Activated CD4-positive, alpha-beta T cell treated with anti-CD3 and anti-CD28 coated beads for 4 hours (primary cell): ENCODE data around the gene FRMD4A.
"Not testable (repeated sequence)": the region's sequence is repeated elsewhere in the genome, so short reads cannot be mapped to it uniquely, and the experiment has no call there.

ENCODE experiments used
- DNase-seq, 2 donors: peaks; one replicate each; pipeline ENCODE4 v3.0.0-alpha.2; 2020

Gene FRMD4A

GRCh38 chr10:14089556-14090292 lies 241.0 kb downstream of the FRMD4A start:
- no peak for DNase-seq

DNA sequence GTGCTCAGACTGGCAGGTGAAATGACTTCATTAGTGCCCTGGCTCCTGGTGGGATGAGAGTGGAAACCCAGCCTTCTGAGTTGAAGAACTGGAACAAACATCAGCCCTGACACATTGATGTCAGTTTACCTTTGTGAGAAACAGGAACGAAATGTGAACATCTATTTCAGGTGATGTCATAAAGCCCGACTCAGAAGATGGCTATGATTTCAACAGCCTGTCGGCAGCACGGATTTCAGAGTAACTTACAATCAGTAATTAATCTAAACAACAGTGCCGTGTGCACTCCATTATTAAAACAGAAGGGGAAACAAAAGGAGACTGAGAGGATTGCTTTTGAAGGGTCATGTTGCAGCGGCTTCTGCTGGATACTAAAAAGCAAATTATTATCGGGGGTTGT lies 243.2 kb downstream of the FRMD4A start:
- no peak for DNase-seq

DNA sequence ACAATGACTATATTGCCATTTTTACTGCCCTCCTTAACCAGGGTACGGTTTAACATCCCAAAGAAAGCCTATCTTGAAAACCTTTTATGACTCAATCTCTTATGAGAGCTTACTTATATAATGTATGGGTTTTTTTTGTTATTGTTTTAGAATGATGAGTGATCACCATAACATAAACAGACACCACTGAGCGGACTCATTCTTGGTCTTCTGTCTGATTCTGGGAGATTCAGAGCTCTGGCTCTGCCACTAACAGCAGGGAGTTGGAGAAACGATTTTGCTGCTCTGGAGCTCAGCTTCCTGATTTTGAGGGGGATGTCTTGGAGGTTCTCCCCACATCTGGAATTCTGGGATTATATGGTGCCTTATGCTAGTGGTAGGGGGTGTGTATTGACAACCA lies 244.1 kb downstream of the FRMD4A start:
- DNase-seq: no peak

GRCh38 chr10:14084875-14085274 lies 245.8 kb downstream of the FRMD4A start:
- no peak for DNase-seq

DNA sequence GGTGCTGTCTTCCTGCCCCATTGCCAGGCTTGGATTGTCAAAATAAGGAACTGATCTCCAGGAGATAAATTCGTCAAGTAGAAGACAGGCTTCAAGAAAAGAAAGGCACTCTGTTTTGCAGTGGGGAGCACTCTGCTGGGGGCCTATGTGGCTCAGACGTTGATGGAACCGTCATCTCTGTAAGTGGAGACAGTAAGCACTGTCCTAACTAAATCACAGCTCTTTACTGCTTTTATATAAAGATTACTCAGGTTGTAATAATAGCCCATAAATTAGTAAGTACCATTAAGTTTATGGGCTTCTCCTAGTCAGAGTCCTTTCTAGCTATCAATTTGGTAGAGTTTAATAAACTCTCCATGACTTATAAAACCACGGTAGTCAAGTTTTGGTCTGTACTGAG lies 249.9 kb downstream of the FRMD4A start:
- no peak for DNase-seq

GRCh38 chr10:14077430-14077829 lies 253.3 kb downstream of the FRMD4A start:
- DNase-seq: no peak

GRCh38 chr10:14074062-14074884 lies 256.5 kb downstream of the FRMD4A start:
- no peak for DNase-seq

- DNase-seq: no peak
Measured at GRCh38 chr10:14072541-14072940, 258.2 kb downstream of the FRMD4A start.

DNA sequence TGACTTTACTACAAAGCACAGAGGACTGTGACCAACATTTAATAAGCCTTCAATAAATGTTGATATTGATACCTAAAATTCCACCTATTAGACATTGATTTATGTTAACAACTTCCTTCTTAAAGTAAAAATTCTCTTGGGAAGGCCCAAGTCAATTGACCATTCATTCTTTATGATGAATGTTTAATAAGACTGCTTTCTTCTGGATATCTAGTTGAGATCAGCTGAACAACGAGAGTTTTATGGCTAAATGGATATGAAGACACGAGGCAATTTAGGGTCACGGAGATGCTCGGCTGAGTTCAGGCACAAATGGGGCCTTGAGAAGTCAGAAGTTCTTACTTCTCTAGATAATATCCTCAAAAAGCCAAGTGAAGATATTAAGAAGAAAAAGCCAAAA lies 258.8 kb downstream of the FRMD4A start:
- no peak for DNase-seq

DNA sequence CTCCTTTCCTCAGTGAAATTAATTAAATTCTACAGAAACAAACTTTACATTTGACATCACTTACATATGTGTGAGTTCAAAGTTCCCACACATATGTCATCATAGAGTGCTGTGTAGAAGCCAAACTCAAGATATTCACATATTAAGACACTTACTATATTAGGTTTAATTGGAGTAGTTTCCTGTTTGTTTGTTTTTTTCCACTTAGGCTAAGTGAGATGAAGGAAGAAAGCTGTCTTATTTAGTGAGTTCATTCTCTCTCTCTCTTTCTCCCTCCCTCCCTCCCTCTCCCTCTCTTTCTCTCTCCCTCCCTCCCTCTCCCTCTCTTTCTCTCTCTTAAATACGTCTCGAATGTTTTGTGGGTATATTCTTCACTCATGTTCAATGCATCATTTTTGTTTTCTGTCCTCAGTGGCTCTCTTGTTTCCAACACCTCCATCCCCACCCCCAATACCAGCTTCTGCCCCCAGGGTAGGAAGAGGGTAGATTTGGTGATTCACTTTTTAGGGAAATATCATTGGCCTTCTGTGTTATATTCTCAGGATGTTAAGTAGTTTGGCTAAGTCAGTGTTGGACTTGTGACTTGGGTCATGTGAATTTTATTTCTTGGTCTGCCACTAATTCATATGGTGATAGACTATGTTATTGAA lies 262.0 kb downstream of the FRMD4A start:
- no peak for DNase-seq

DNA sequence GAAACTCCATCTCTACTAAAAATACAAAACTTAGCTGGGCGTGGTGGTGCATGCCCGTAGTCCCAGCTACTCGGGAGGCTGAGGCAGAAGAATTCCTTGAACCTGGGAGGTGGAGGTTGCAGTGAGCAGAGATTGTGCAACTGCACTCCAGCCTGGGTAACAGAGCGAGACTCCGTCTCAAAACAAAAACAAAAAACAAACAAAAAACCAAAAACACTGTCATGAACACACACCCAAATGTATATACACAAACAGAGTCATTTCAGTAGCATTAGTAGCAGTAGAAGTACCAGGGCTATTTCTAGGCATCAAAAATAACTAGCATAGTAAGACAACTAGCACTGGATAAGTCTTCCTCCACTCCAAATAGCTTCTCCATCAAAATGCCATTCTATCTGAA lies 263.1 kb downstream of the FRMD4A start:
- not testable (repeated sequence) for DNase-seq

- no peak for DNase-seq
Measured at GRCh38 chr10:14066106-14066505, 264.6 kb downstream of the FRMD4A start.

DNA sequence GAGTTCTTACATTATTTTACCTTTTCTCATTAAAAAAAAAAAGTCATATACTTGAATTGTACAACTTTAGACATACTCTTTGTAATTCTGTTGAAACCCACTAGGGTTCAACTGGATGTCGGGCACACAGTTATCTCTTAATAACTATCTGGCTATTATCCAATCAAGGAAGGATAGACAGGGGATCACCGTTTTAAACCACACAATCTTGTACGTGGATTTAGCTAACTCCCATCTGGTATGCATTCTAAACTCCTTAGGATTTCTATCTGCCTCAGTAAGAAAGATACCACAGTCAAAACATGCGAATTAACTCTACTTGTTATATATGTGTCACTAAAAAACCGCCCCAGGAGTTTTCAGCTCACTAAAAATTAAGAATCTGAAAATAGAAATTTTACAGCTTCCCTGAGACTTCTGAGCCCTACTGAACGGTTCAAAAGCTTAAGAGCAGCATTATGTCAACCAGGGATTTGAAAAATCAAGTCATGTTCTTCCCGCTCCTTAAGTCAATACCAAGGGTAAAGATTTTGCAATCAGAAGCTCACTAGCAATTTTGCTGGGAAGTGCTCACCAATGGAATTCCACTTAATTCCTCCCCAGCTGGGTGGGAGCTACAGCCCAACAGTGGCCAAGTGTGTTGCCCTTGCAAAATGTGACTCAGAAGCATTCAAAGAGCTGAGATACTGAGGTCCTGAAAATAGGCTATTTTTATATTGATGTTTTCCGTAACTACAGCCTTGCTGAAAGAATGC lies 267.0 kb downstream of the FRMD4A start:
- DNase-seq: no peak

DNA sequence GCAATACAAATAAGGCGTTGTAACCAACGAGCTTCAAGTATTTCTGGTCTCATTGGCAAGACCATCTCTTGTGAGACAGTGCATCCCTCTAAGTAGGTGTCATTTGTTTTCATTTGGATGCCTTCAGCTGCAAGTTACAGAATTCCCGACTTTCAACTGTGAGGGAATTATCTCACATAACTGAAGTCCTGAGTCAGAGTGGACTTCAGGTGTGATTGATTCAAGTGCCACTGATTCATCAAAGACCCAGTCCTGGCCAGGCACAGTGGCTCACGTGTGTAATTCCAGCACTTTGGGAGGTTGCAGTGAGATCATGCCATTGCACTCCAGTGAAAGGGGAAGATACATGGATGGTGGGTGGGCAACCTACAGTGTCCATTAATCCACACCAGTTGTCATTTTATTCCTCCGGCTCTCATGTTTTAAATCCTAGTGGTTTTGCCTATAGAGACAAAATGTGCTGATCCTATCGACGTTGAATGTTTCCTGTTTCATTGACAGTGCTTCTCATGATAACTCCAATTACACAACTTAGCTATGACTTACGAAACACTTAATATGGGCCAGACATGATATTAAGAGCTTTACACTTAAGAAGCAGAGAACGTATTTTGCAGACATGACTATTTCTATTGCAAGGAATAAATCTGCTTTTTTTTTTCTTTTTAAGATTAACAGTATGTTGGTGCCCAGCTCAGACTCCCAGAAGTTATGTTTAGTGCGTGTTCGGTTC lies 268.0 kb downstream of the FRMD4A start:
- no peak for DNase-seq

DNA sequence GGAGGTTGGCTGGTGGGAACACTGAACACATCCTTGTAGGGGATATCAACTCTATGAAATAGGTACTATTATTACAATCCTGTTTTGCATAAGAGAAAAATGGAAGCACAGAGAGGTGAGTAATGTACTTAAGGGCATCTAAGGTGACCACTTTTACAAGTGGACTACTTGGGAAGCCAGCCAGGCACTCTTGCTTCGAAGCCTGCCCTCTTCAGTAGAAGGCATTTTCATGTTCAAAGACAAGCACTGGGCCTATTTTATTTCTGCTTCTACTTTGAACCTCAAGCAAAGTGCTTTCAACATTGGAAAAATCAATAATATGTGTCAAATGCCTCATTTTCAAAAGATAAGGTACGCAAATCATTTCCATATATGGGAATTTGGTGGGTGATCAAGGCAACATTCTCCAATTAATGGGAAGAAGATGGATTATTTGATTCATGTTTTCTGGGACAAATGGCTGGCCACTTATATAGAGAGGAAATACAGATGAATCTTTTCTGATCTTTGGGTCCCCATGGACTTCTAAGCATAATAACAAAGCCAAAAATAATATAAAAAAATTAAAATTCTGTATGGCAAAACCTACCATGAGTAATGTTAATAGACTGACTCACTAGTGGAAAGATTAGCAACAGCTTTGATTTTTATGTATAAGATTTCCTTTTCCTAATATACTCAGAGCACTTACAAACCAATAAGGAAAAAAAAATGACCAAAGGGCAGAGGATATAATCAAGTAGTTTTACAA lies 270.2 kb downstream of the FRMD4A start:
- DNase-seq: no peak

GRCh38 chr10:14056610-14057332 lies 274.0 kb downstream of the FRMD4A start:
- DNase-seq: no peak

- DNase-seq: no peak
Measured at GRCh38 chr10:14052931-14053330, 277.8 kb downstream of the FRMD4A start.

DNA sequence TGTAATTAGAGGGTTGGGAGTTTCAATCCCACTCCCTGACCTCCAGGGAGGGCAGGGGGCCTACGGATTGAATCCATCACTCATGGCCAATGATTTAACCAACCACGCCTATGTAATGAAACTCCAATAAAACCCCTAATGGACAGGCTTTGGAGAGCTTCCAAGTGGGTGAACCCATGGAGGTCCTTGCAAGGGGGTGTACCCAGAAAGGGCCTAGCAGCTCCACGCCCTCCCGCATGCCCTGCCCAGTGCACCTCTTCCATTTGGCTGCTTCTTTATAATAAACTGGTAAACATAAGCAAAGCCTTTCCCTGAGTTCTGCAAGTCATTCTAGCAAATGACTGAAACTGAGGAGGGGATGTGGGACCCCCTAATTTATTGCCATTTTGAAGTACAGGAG lies 280.1 kb downstream of the FRMD4A start:
- DNase-seq: no peak

DNA sequence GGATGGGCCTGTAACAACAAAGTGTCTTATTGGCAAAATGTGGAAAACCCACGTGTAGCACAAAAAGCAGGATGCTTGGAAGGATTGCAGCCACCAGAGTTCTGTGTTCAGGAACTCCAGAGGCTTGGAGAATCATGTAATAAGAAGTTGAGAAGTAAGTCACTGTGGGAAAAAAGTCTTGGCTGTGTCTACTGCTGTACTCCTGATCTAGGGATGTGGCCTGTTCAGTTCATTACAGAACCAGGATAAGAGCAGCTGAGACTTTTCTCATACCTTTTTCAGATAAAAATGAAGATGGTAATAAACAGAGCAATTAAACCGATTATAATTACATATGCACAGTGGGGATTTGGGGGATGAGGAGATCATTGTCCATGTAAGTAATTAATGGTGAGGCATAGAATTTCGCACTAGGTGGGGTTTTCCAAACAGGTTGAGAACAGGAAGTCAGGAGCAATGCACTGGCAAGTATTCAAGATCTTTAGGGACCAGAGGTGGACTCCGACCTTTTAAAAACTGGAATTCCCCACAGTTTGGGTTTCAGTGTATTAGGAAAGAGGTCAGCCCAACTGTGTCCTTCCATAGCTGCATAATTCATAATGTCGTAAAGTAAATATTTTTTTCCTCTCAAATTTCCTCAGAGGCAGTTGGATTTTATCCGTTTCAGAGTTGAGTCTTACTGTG lies 281.7 kb downstream of the FRMD4A start:
- no peak for DNase-seq

DNA sequence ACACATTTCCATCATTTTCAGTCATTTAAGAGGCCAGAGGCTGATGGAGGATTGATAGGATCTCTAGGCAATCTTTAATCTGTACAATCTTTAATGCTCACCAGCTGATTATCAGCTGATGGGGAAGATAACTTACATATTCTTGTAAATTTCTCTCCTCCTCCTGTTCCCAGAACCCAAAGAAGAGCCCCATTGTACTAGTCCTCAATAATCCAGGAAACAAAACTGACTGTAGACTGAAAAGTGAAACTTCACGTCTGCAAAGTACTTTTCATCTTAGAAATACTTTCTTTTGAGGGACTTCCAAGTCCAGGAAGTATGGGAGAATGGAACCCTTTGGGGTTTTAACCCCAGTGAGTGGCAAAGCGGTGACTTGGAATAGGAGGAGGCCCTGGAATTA lies 283.3 kb downstream of the FRMD4A start:
- no peak for DNase-seq
